PC-9 (cell line): Measurements from ENCODE around the gene USP31. TPM values are rescaled to one million over a fixed set of nuclear protein-coding genes. Genes with fewer than 3 reads are reported as not detected.
"Not testable (repeated sequence)": the region's sequence is repeated elsewhere in the genome, so short reads cannot be mapped to it uniquely, and the experiment has no call there.

Experiments
- BruUV-seq: library from RNA; stranded (reverse); fragments of 400-500 nt; replicated peaks from 2 replicates; lab custom pipeline; 2021; lab: Mats Ljungman, UMichigan
- CTCF ChIA-PET: fragments of 300-600 bp; sonication (Branson Sonifier 250); formaldehyde crosslinking; loops from one replicate; lab custom pipeline; 2022; ENCODE audit warnings: antibody characterized with exemption; lab: Charles Lee
- POLR2A ChIA-PET: fragments of 300-600 bp; sonication (Branson Sonifier 250); formaldehyde crosslinking; loops from one replicate; lab custom pipeline; 2022; ENCODE audit warnings: antibody characterized with exemption; ENCODE audit not compliant: unreplicated experiment; lab: Charles Lee
- DNase-seq, 2 experiments: peaks; one replicate each; pipeline versions ENCODE4 v3.0.0 to v3.0.0-alpha.2; 2015 to 2022; ENCODE audit warnings: mixed read lengths in 1 of 2
- H2AFZ ChIP-seq: fragments of 200-600 bp; sonication (generic); 2 replicates; pipeline ENCODE4 v1.8.1; 2017; ENCODE audit warnings: antibody characterized with exemption
- H3F3A ChIP-seq: fragments of 200-600 bp; sonication (generic); 2 replicates; pipeline ENCODE4 v1.8.1; 2017; ENCODE audit warnings: antibody characterized with exemption, mild to moderate bottlenecking, low read depth; ENCODE audit not compliant: insufficient read depth
- H3K27ac ChIP-seq: fragments of 200-600 bp; sonication (generic); 2 replicates; pipeline ENCODE4 v1.6.1; 2016; ENCODE audit warnings: mixed run types
- H3K27me3 ChIP-seq: fragments of 200-600 bp; sonication (generic); 2 replicates; pipeline ENCODE4 v1.6.1; 2016; ENCODE audit warnings: low read depth, mixed run types; ENCODE audit not compliant: insufficient read depth
- H3K36me3 ChIP-seq: fragments of 200-600 bp; sonication (generic); 2 replicates; pipeline ENCODE4 v1.6.1; 2016; ENCODE audit warnings: low read depth, mixed run types
- H3K4me1 ChIP-seq: fragments of 200-600 bp; sonication (generic); replicated peaks from 2 replicates; pipeline ENCODE4 v1.6.1; 2016; ENCODE audit warnings: mixed run types; ENCODE audit not compliant: insufficient read depth
- H3K4me2 ChIP-seq: fragments of 200-600 bp; sonication (generic); 2 replicates; pipeline ENCODE4 v1.6.1; 2017; ENCODE audit warnings: mixed run types
- H3K4me3 ChIP-seq: fragments of 200-600 bp; sonication (generic); 2 replicates; pipeline ENCODE4 v1.6.1; 2016; ENCODE audit warnings: mixed run types
- H3K79me2 ChIP-seq: fragments of 200-600 bp; sonication (generic); 2 replicates; pipeline ENCODE4 v1.6.1; 2017; ENCODE audit warnings: low read depth, mixed run types
- H3K9me2 ChIP-seq: fragments of 200-600 bp; sonication (generic); 2 replicates; pipeline ENCODE4 v1.8.1; 2017; ENCODE audit warnings: mild to moderate bottlenecking; ENCODE audit not compliant: insufficient read depth
- H3K9me3 ChIP-seq: fragments of 200-600 bp; sonication (generic); 2 replicates; pipeline ENCODE4 v1.8.1; 2016; ENCODE audit warnings: low read depth; ENCODE audit not compliant: insufficient read depth
- H4K20me1 ChIP-seq: fragments of 200-600 bp; sonication (generic); 2 replicates; pipeline ENCODE4 v1.8.1; 2017; ENCODE audit not compliant: insufficient read depth
- CTCF ChIP-seq: fragments of 200-600 bp; sonication (generic); conservative IDR thresholded peaks from 2 replicates; pipeline ENCODE4 v1.6.1; 2017; ENCODE audit warnings: mixed run types, antibody characterized with exemption, mild to moderate bottlenecking, moderate library complexity
- EZH2 ChIP-seq: fragments of 200-600 bp; sonication (generic); IDR thresholded peaks from 2 replicates; pipeline ENCODE4 v1.8.0; 2017; ENCODE audit warnings: antibody characterized with exemption, low read depth
- intact Hi-C: fragments of 100-400 bp; cut with micrococcal nuclease; formaldehyde crosslinking; loops from one replicate; pipeline ENCODE4 v1.10.0; 2022; ENCODE audit not compliant: unreplicated experiment
- total RNA-seq: library from RNA; stranded (reverse); gene quantifications from 2 replicates; pipeline ENCODE4 v1.2.3, GENCODE V29; 2021

The USP31 gene
- total RNA-seq, 1 experiment from 2014 or later: 12.1 TPM

DNA sequence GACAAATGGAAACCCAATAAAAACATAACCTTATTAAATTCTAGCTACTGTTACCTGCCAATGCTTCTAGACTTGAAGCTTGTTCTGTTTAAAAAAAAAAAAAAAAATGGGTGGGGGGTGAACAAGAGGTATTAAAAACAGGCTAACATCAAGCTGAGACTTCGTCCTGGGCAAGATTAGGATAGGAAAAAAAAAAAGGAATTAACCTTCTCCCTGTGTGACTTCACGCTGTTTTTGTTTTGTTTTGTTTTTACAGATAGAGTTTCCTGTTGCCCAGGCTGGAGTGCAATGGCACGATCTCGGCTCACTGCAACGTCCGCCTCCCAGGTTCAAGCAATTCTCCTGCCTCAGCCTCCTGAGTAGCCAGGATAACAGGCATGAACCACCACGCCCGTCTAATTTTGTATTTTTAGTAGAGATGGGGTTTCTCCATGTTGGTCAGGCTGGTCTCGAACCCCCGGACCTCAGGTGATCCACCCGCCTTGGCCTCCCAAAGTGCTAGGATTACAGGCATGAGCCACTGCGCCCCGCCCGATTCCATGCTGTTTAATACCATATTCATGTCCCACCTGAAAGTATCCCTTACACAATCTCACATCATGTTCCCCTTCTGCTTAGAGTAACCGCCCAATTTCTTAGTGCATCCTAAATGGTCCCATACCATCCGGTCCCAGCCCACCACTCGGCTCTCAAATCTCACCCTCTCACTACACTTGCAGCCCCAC lies 2.2 kb downstream of the USP31 start:
- TF ChIP-seq EZH2 (no peak), CTCF (no peak)
- Histone ChIP-seq H3K4me1 (peaks cover 30% of the 10 kb centered on the region), H3K27me3 (no peaks in the 10 kb centered on the region), H4K20me1 (no peaks in the 10 kb centered on the region; the same call in 1 of the 2 replicates), H2AFZ (no peak overlapping the region), H3K4me3 (peak overlapping the region; percentile 71; the same call in 1 of the 2 replicates), H3K9me3 (no peaks in the 10 kb centered on the region), H3F3A (no peaks in the 10 kb centered on the region), H3K36me3 (no peaks in the 10 kb centered on the region), H3K27ac (0 out of 2 replicates have a peak overlapping the region, but pooled peaks have one; percentile 9), H3K9me2 (no peaks in the 10 kb centered on the region), H3K4me2 (peak overlapping the region; percentile 83), H3K79me2 (peaks cover 61% of the 10 kb centered on the region)
- POLR2A ChIA-PET: no interaction called here
- BruUV-seq: TSS peak; percentile 29
- intact Hi-C loops: no loop called here
- no peak for DNase-seq
- CTCF ChIA-PET: no interaction called here

DNA sequence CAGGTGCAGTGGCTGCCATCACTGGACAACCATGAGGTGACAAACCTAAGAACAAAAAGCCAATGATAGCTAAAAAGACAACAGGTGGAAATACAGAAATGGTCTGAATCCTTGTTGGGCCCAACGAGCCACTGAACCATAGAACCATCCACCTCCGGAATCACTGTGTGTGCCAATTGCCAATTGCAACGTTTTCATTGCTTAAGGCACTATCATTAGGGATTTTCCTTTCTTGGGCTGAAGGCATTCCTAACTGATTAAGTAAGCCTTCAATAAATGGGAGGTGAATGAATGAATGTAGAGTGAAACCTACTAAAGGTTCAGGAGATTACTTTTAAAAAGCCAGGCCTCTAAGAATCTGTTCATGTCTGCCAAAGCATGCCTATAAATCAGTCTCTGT lies 3.6 kb downstream of the USP31 start:
- no peak for TF ChIP-seq EZH2
- no peak for TF ChIP-seq CTCF
- H3K27me3 ChIP-seq: no peaks in the 10 kb centered on the region
- ChIA-PET CTCF (no interaction called here), POLR2A (no interaction called here)
- H3K4me3 ChIP-seq: no peak overlapping the region
- BruUV-seq: no TSS peak
- H3K9me2 ChIP-seq: no peaks in the 10 kb centered on the region
- no peak overlapping the region for H2AFZ ChIP-seq
- intact Hi-C loops: no loop called here
- H3K79me2 ChIP-seq: peaks cover 75% of the 10 kb centered on the region
- DNase-seq: peak in 1 of 2 experiments; percentile 63
- peaks cover 30% of the 10 kb centered on the region for H3K4me1 ChIP-seq
- H3K9me3 ChIP-seq: no peaks in the 10 kb centered on the region
- peak overlapping the region; percentile 24 for H3K27ac ChIP-seq
- H3K4me2 ChIP-seq: peak overlapping the region; percentile 40
- no peaks in the 10 kb centered on the region for H3F3A ChIP-seq
- H3K36me3 ChIP-seq: no peaks in the 10 kb centered on the region
- H4K20me1 ChIP-seq: no peaks in the 10 kb centered on the region; the same call in 1 of the 2 replicates

DNA sequence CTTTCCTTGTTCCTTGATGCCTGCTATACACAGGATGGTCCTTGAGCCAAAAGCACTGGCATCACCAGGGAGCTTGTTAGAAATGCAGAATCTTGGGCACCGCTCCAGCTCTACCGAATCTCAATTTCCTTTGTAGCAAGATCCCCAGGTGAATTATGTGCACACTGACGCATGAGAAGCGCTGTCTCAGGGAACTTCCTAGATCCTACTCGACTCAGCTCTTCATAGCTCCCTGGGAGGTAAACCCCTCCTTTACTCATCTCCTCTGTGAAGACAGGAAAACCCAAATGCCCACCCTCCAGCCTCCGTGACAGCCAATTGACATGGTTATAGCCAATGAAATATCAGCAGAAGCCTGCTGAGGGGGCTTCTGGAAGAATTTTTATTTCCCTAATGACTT lies 4.1 kb downstream of the USP31 start:
- Histone ChIP-seq H3K4me3 (no peak overlapping the region), H3K9me2 (no peaks in the 10 kb centered on the region), H3F3A (no peaks in the 10 kb centered on the region), H3K79me2 (peaks cover 79% of the 10 kb centered on the region), H3K9me3 (no peaks in the 10 kb centered on the region), H3K4me1 (peaks cover 30% of the 10 kb centered on the region), H3K36me3 (no peaks in the 10 kb centered on the region), H3K27me3 (no peaks in the 10 kb centered on the region), H4K20me1 (no peaks in the 10 kb centered on the region; the same call in 1 of the 2 replicates), H3K4me2 (peak overlapping the region; percentile 40; the same call in 1 of the 2 replicates), H3K27ac (peak overlapping the region; percentile 24; the same call in 1 of the 2 replicates), H2AFZ (no peak overlapping the region)
- POLR2A ChIA-PET: no interaction called here
- intact Hi-C loops: no loop called here
- CTCF ChIA-PET: no interaction called here
- no peak for DNase-seq
- BruUV-seq: no TSS peak
- TF ChIP-seq CTCF: no peak
- TF ChIP-seq EZH2: no peak

- intact Hi-C loops, H3K36me3 ChIP-seq, H2AFZ ChIP-seq, H3K27ac ChIP-seq, DNase-seq, H3K27me3 ChIP-seq, BruUV-seq, POLR2A ChIA-PET, H3K9me3 ChIP-seq, H3F3A ChIP-seq, H3K9me2 ChIP-seq, H3K4me3 ChIP-seq, H3K4me2 ChIP-seq, H4K20me1 ChIP-seq, CTCF ChIA-PET: not testable (repeated sequence)
- peaks cover 24% of the 10 kb centered on the region for H3K4me1 ChIP-seq
- peaks cover 84% of the 10 kb centered on the region for H3K79me2 ChIP-seq
These were observed 4.9 kb downstream of the USP31 start for GRCh38 chr16:23144393-23144792.
